ENCODE measurements around the gene CHI3L1. TPM values are rescaled to one million over a fixed set of nuclear protein-coding genes. Genes with fewer than 3 reads are reported as not detected.
A peak's percentile ranks its signal among the peaks of the same experiment; 100 is the strongest.

The CHI3L1 gene
- total and polyA plus RNA-seq, 9 donors: 4.0 to 70.5 (median 6.8) TPM; not detected in 1

GRCh38 chr1:203175827-203176241, 10.7 kb downstream of the CHI3L1 start:
- no peak overlapping the region for H3K27ac ChIP-seq

GRCh38 chr1:203175237-203175826, 11.2 kb downstream of the CHI3L1 start, which contains the start of gene MYBPH:
TSS of gene MYBPH (minus strand) at chr1:203175826. CDS start at chr1:203175755, 71 bp downstream.
- no peaks in the 10 kb centered on the region for H3K27me3 ChIP-seq
- no peaks in the 10 kb centered on the region for H3K9me3 ChIP-seq
- TF ChIP-seq POLR2A (IDR thresholded peaks at IDR 0.05): no peak
- no peak for TF ChIP-seq CTCF (IDR thresholded peaks at IDR 0.05)
- TF ChIP-seq EP300 (IDR thresholded peaks at IDR 0.05): no peak
- intact Hi-C loops (cut with DNase I): no loop called here
- no peaks in the 10 kb centered on the region for H3K36me3 ChIP-seq
- 61 to 71% (median 64%) methylated on average over 5 of the region's 5 CpGs for WGBS, 3 donors
- peaks cover 2% of the 10 kb centered on the region for H3K4me1 ChIP-seq (ENCODE audit: insufficient read depth)
- no peak within 1 kb of the TSS for H3K27ac ChIP-seq
- DNase-seq: peak in 1 of 5 donors; percentile 12
- H3K4me3 ChIP-seq: no peak within 1 kb of the TSS

More at GRCh38 chr1:203175827-203176241, 10.7 kb downstream of the CHI3L1 start:
- intact Hi-C loops (cut with DNase I): no loop called here
- peaks cover 2% of the 10 kb centered on the region for H3K4me1 ChIP-seq (ENCODE audit: insufficient read depth)
- 72 to 77% (median 74%) methylated on average over 9 of the region's 9 CpGs for WGBS, 3 donors
- no peaks in the 10 kb centered on the region for H3K9me3 ChIP-seq
- no peaks in the 10 kb centered on the region for H3K36me3 ChIP-seq
- DNase-seq: no peak
- no peaks in the 10 kb centered on the region for H3K27me3 ChIP-seq
- H3K4me3 ChIP-seq: no peak overlapping the region
- TF ChIP-seq POLR2A (IDR thresholded peaks at IDR 0.05) (no peak), CTCF (IDR thresholded peaks at IDR 0.05) (no peak), EP300 (IDR thresholded peaks at IDR 0.05) (no peak)

GRCh38 chr1:203174324-203174985, 12.0 kb downstream of the CHI3L1 start:
- Histone ChIP-seq H3K36me3 (no peaks in the 10 kb centered on the region), H3K4me1 (ENCODE audit: insufficient read depth) (peaks cover 2% of the 10 kb centered on the region), H3K27ac (no peak overlapping the region), H3K4me3 (no peak overlapping the region), H3K9me3 (no peaks in the 10 kb centered on the region), H3K27me3 (no peaks in the 10 kb centered on the region)
- 91 to 93% (median 92%) methylated on average over 11 to 12 of the region's 12 CpGs for WGBS, 3 donors
- intact Hi-C loops (cut with DNase I): no loop called here
- DNase-seq: peak in 1 of 5 donors; percentile 15
- TF ChIP-seq EP300 (IDR thresholded peaks at IDR 0.05) (no peak), POLR2A (IDR thresholded peaks at IDR 0.05) (no peak), CTCF (IDR thresholded peaks at IDR 0.05) (no peak)

GRCh38 chr1:203173566-203173965, 12.9 kb downstream of the CHI3L1 start:
- WGBS, 3 donors: 82 to 92% (median 89%) methylated on average over 5 of the region's 5 CpGs
- Histone ChIP-seq H3K9me3 (no peaks in the 10 kb centered on the region), H3K4me1 (ENCODE audit: insufficient read depth) (peaks cover 2% of the 10 kb centered on the region), H3K4me3 (no peak overlapping the region), H3K27me3 (no peaks in the 10 kb centered on the region), H3K27ac (no peak overlapping the region), H3K36me3 (no peaks in the 10 kb centered on the region)
- no peak for TF ChIP-seq POLR2A (IDR thresholded peaks at IDR 0.05)
- no peak for TF ChIP-seq EP300 (IDR thresholded peaks at IDR 0.05)
- no peak for TF ChIP-seq CTCF (IDR thresholded peaks at IDR 0.05)
- intact Hi-C loops (cut with DNase I): no loop called here
- DNase-seq: peak in 1 of 5 donors; percentile 11

Data from ovary (tissue), 9 donors.